ENCODE measurements around the gene NHSL2.

DNA sequence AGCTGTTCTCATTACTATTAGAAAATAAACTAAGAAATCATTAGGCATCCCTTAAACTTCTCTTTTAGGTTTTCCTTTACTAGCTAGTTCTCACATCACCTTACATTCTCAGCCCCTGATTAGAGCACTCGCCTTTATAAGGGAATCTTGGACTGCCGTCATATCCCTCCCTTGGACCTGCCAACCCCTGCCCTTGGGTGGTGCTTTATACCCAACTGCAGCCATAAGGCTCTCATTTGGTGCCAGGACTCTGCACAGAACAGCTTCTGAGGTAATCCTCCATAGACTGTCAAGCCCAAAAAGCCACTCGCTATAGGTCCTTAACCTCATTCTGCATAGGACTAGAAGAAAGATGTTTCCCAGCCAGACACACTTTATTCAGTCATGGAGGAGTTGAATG is 67.5 kb downstream of the NHSL2 start:
- TF ChIP-seq, protein P1, sequence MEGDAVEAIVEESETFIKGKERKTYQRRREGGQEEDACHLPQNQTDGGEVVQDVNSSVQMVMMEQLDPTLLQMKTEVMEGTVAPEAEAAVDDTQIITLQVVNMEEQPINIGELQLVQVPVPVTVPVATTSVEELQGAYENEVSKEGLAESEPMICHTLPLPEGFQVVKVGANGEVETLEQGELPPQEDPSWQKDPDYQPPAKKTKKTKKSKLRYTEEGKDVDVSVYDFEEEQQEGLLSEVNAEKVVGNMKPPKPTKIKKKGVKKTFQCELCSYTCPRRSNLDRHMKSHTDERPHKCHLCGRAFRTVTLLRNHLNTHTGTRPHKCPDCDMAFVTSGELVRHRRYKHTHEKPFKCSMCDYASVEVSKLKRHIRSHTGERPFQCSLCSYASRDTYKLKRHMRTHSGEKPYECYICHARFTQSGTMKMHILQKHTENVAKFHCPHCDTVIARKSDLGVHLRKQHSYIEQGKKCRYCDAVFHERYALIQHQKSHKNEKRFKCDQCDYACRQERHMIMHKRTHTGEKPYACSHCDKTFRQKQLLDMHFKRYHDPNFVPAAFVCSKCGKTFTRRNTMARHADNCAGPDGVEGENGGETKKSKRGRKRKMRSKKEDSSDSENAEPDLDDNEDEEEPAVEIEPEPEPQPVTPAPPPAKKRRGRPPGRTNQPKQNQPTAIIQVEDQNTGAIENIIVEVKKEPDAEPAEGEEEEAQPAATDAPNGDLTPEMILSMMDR (IDR thresholded peaks at IDR 0.05) = no peak
- no peak for TF ChIP-seq POLR2A (IDR thresholded peaks at IDR 0.05)
